ENCODE results near the gene DCLK1. TPM values are rescaled to one million over a fixed set of nuclear protein-coding genes. Genes with fewer than 3 reads are reported as not detected.

DCLK1 gene
- total and polyA plus RNA-seq, 4 donors, result 0.04 to 0.56 (median 0.20) TPM

GRCh38 chr13:36030670-36031331 lies 100.4 kb downstream of the DCLK1 start (continued):
- TF ChIP-seq CTCF (IDR thresholded peaks at IDR 0.05; ENCODE audit: low read depth, low read length, missing input control), result no peak

GRCh38 chr13:36029166-36029565 lies 102.0 kb downstream of the DCLK1 start:
- TF ChIP-seq FOXA1 (IDR thresholded peaks at IDR 0.05) (no peak), REST (IDR thresholded peaks at IDR 0.05) (no peak), NR2F2 (IDR thresholded peaks at IDR 0.05) (no peak), RXRA (IDR thresholded peaks at IDR 0.05) (no peak), FOXA2 (IDR thresholded peaks at IDR 0.05) (no peak), RAD21 (IDR thresholded peaks at IDR 0.05) (no peak), CTCF (IDR thresholded peaks at IDR 0.05; ENCODE audit: low read depth, low read length, missing input control) (no peak), YY1 (IDR thresholded peaks at IDR 0.05) (no peak), HNF4A (conservative IDR thresholded peaks at IDR 0.05) (no peak), GABPA (IDR thresholded peaks at IDR 0.05 in 1 of 2, conservative IDR thresholded peaks at IDR 0.05 in 1 of 2) (no peak), ATF3 (IDR thresholded peaks at IDR 0.05) (no peak), SP1 (IDR thresholded peaks at IDR 0.05) (no peak), EGR1 (IDR thresholded peaks at IDR 0.05; ENCODE audit: low read depth in 2 of 2) (no peak), JUND (IDR thresholded peaks at IDR 0.05) (no peak), MAX (IDR thresholded peaks at IDR 0.05) (no peak), TAF1 (conservative IDR thresholded peaks at IDR 0.05) (no peak), ZBTB33 (IDR thresholded peaks at IDR 0.05) (no peak), HNF4G (IDR thresholded peaks at IDR 0.05) (no peak)
- H3K4me1 ChIP-seq (ENCODE audit: control insufficient read depth in 4 of 4, insufficient read depth in 4 of 4, low read length in 3 of 4), result no peaks in the 10 kb centered on the region
- no peak overlapping the region for H3K27ac ChIP-seq (ENCODE audit: low read depth in 1 of 2, low read length in 2 of 2)
- no peaks in the 10 kb centered on the region for H3K36me3 ChIP-seq (ENCODE audit: control insufficient read depth in 4 of 4, insufficient read depth in 3 of 4, low read depth in 1 of 4, low read length in 3 of 4)
- no peak for DNase-seq (ENCODE audit: low spot score)
- H3K4me3 ChIP-seq (ENCODE audit: low read depth in 1 of 3, low read length in 3 of 3), result no peak overlapping the region
- 78% methylated on average over 6 of the region's 6 CpGs for WGBS
- H3K9ac ChIP-seq (ENCODE audit: low read depth in 1 of 2, low read length in 2 of 2), result no peak overlapping the region
- H3K27me3 ChIP-seq (ENCODE audit: control insufficient read depth in 4 of 4, insufficient read depth in 4 of 4, low read length in 3 of 4), result no peaks in the 10 kb centered on the region
- H3K9me3 ChIP-seq (ENCODE audit: control insufficient read depth in 4 of 4, low read length in 3 of 4), result no peaks in the 10 kb centered on the region
